Stimulated activated CD4-positive, alpha-beta T cell treated with anti-CD3 and anti-CD28 coated beads, Interleukin-12 subunit alpha, Interleukin-12 subunit beta, amount 100 ng/mL, for 48 hours (primary cell): ENCODE data around the gene GABRR2.
"Not testable (repeated sequence)": the region's sequence is repeated elsewhere in the genome, so short reads cannot be mapped to it uniquely, and the experiment has no call there.

ENCODE experiments used
- DNase-seq, 3 donors: peaks; one replicate each; pipeline ENCODE4 v3.0.0-alpha.2; 2020; ENCODE audit warnings: low read depth in 2 of 3, low spot score in 1 of 3

The GABRR2 gene

GRCh38 chr6:89260310-89260709, 54.8 kb downstream of the GABRR2 start:
- DNase-seq: no peak

GRCh38 chr6:89258912-89259311, 56.2 kb downstream of the GABRR2 start:
- no peak for DNase-seq

- no peak for DNase-seq
Observed at GRCh38 chr6:89257781-89258180, 57.3 kb downstream of the GABRR2 start.

- no peak for DNase-seq
Observed at GRCh38 chr6:89257346-89257745, 57.8 kb downstream of the GABRR2 start.

GRCh38 chr6:89255417-89255816, 59.7 kb downstream of the GABRR2 start:
- DNase-seq: no peak

- no peak for DNase-seq
Observed at GRCh38 chr6:89254569-89254968, 60.5 kb downstream of the GABRR2 start.

- no peak for DNase-seq
Observed at GRCh38 chr6:89252907-89253306, 62.2 kb downstream of the GABRR2 start.

- DNase-seq: no peak
Observed at GRCh38 chr6:89251976-89252375, 63.1 kb downstream of the GABRR2 start.

- DNase-seq: no peak
Observed at GRCh38 chr6:89251170-89251569, 63.9 kb downstream of the GABRR2 start.

- DNase-seq: no peak
Observed at GRCh38 chr6:89250239-89250638, 64.9 kb downstream of the GABRR2 start.

- DNase-seq: no peak
Observed at GRCh38 chr6:89244241-89244985, 70.7 kb downstream of the GABRR2 start.

- no peak for DNase-seq
Observed at GRCh38 chr6:89243331-89243629, 71.8 kb downstream of the GABRR2 start.

- DNase-seq: no peak
Observed at GRCh38 chr6:89242574-89243330, 72.3 kb downstream of the GABRR2 start.

- DNase-seq: peak; percentile 7 to 10 (median 9)
Observed at GRCh38 chr6:89239338-89239737, 75.8 kb downstream of the GABRR2 start.

- DNase-seq: no peak
Observed at GRCh38 chr6:89237158-89237557, 77.9 kb downstream of the GABRR2 start.

GRCh38 chr6:89233605-89234004, 81.5 kb downstream of the GABRR2 start:
- not testable (repeated sequence) for DNase-seq

GRCh38 chr6:89222712-89223039, 92.4 kb downstream of the GABRR2 start:
- DNase-seq: no peak

- DNase-seq: no peak
Observed at GRCh38 chr6:89221971-89222711, 93.0 kb downstream of the GABRR2 start.

GRCh38 chr6:89221129-89221528, 94.0 kb downstream of the GABRR2 start:
- no peak for DNase-seq

GRCh38 chr6:89217299-89217910, 97.7 kb downstream of the GABRR2 start, which contains the start of gene GABRR1:
Gene GABRR1 (minus strand): TSS chr6:89217358. CDS start chr6:89217322, 36 bp downstream.
- no peak for DNase-seq

- DNase-seq: no peak
Observed at GRCh38 chr6:89216411-89216810, 98.7 kb downstream of the GABRR2 start.

- no peak for DNase-seq
Observed at GRCh38 chr6:89215391-89215790, 99.7 kb downstream of the GABRR2 start.
